SIG-M5 (cell line): Measurements from ENCODE around the gene B4GALNT3.
"Not testable (repeated sequence)": the region's sequence is repeated elsewhere in the genome, so short reads cannot be mapped to it uniquely, and the experiment has no call there.

ENCODE experiments used
- DNase-seq: peaks from one replicate; lab custom pipeline; 2025; lab: John Stamatoyannopoulos, UW

Gene B4GALNT3

GRCh38 chr12:459430-460258 is at the start of gene B4GALNT3:
TSS of gene B4GALNT3 (plus strand) at chr12:459939. CDS start at chr12:460377, 438 bp downstream.
- no peak for DNase-seq

- no peak for DNase-seq
Measured at GRCh38 chr12:414859-415258, 44.9 kb upstream of the B4GALNT3 start.

GRCh38 chr12:418432-418831 is 41.3 kb upstream of the B4GALNT3 start:
- no peak for DNase-seq

GRCh38 chr12:422526-422925 is 37.2 kb upstream of the B4GALNT3 start:
- DNase-seq: no peak

- not testable (repeated sequence) for DNase-seq
Measured at GRCh38 chr12:435737-436136, 24.0 kb upstream of the B4GALNT3 start.

- DNase-seq: no peak
Measured at GRCh38 chr12:442235-442884, 17.4 kb upstream of the B4GALNT3 start.

- no peak for DNase-seq
Measured at GRCh38 chr12:447141-447540, 12.6 kb upstream of the B4GALNT3 start.

- no peak for DNase-seq
Measured at GRCh38 chr12:449203-449602, 10.5 kb upstream of the B4GALNT3 start.

GRCh38 chr12:450438-450837 is 9.3 kb upstream of the B4GALNT3 start:
- no peak for DNase-seq

- DNase-seq: no peak
Measured at GRCh38 chr12:452667-453210, 7.0 kb upstream of the B4GALNT3 start.

GRCh38 chr12:454833-455232 is 4.9 kb upstream of the B4GALNT3 start:
- DNase-seq: no peak

GRCh38 chr12:455821-456220 is 3.9 kb upstream of the B4GALNT3 start:
- DNase-seq: no peak

GRCh38 chr12:457676-458075 is 2.1 kb upstream of the B4GALNT3 start:
- no peak for DNase-seq

- DNase-seq: no peak
Measured at GRCh38 chr12:459050-459429, 699 bp upstream of the B4GALNT3 start.

- DNase-seq: no peak
Measured at GRCh38 chr12:460261-461230, 807 bp downstream of the B4GALNT3 start.

- DNase-seq: no peak
Measured at GRCh38 chr12:461425-461824, 1.7 kb downstream of the B4GALNT3 start.

GRCh38 chr12:462936-463705 is 3.4 kb downstream of the B4GALNT3 start:
- no peak for DNase-seq

GRCh38 chr12:464484-465267 is 4.9 kb downstream of the B4GALNT3 start:
- DNase-seq: no peak

- no peak for DNase-seq
Measured at GRCh38 chr12:466039-466438, 6.3 kb downstream of the B4GALNT3 start.

GRCh38 chr12:466762-467161 is 7.0 kb downstream of the B4GALNT3 start:
- no peak for DNase-seq
